ENCODE results near the gene FADS3.

The FADS3 gene

GRCh38 chr11:61830237-61831105, 60.9 kb downstream of the FADS3 start:
- no peak for TF ChIP-seq GATA1 (IDR thresholded peaks at IDR 0.05; ENCODE audit: low read depth, low read length)
- TF ChIP-seq POLR2A (IDR thresholded peaks at IDR 0.05; ENCODE audit: low read length) = peak; percentile 32
- DNase-seq = peak in 1 of 2 experiments; percentile 23

DNA sequence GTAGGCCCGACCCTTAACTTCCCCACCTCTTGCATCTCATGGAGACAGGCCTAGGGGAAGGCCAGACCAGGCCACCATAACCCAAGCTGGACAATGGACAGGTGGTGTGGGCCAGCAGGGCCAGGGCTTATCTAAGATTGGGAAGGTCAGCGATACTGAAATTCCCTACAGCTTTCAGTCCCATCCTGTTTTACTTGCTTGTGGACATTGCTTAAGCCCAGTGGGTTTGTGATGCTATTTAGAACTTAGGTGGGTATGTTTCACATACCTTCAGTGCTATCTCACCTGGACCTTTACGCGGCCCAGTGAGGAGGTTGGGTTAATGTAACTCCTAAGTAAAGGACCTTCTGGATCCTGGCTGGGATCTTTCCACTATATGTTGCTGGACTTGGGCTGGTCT, 61.5 kb downstream of the FADS3 start:
- no peak for TF ChIP-seq GATA1 (IDR thresholded peaks at IDR 0.05; ENCODE audit: low read depth, low read length)
- peak; percentile 25 for TF ChIP-seq POLR2A (IDR thresholded peaks at IDR 0.05; ENCODE audit: low read length)
- DNase-seq = no peak

GRCh38 chr11:61828629-61829407, 62.5 kb downstream of the FADS3 start:
- TF ChIP-seq POLR2A (IDR thresholded peaks at IDR 0.05; ENCODE audit: low read length) (peak; percentile 8), GATA1 (IDR thresholded peaks at IDR 0.05; ENCODE audit: low read depth, low read length) (no peak)
- DNase-seq = peak; percentile 76

GRCh38 chr11:61828379-61828628, 63.0 kb downstream of the FADS3 start:
- TF ChIP-seq GATA1 (IDR thresholded peaks at IDR 0.05; ENCODE audit: low read depth, low read length) (no peak), POLR2A (IDR thresholded peaks at IDR 0.05; ENCODE audit: low read length) (peak; percentile 70)
- DNase-seq = no peak

GRCh38 chr11:61827571-61828378, 63.6 kb downstream of the FADS3 start, which contains the start of gene FADS2:
Gene FADS2 (plus strand): TSS chr11:61828300. CDS start chr11:61828391, 91 bp downstream.
- DNase-seq = peak; percentile 85 to 89
- TF ChIP-seq GATA1 (IDR thresholded peaks at IDR 0.05; ENCODE audit: low read depth, low read length) = no peak
- peak; percentile 63 for TF ChIP-seq POLR2A (IDR thresholded peaks at IDR 0.05; ENCODE audit: low read length)

DNA sequence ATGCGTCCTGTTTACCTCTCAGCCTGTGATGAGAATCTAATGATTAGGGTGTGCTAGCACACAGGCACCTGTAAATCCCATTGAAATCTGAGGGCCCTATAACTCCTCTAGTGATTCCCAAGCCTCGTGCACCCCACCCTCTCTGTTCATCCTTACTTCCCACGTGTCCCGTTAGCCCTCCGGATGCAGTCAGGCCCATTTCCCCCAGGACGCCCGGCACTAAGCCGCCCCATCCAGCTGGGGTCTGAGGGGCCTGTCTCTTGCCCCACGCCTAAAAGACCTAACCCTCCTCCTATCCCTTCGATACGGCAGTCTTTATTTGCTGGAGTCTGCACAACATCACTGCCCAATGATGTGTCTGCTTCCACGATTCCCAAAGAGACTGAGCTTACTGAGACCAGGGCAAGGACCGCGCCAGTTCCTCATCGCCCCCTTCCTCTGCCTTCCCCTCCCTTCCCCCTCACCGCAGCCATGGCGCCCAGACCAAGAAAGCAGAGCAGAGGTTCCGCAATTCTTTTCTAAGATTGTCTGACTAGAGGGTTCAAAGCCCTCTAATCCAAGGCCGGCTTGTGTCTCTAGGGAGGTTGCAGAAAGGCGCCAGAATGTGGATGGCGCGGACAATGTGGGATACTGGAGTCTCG, 64.3 kb downstream of the FADS3 start:
- no peak for TF ChIP-seq GATA1 (IDR thresholded peaks at IDR 0.05; ENCODE audit: low read depth, low read length)

More for the DNA sequence above, 64.3 kb downstream of the FADS3 start:
- DNase-seq = no peak

Data from erythroblast (primary cell).